NCI-H1930 (cell line): ENCODE results near the gene HNRNPD.
"Not testable (repeated sequence)": the region's sequence is repeated elsewhere in the genome, so short reads cannot be mapped to it uniquely, and the experiment has no call there.

Source experiments
- DNase-seq, 2 experiments: peaks; one replicate each; lab custom pipeline; 2025; lab: John Stamatoyannopoulos, UW

Gene HNRNPD

GRCh38 chr4:82373816-82374625 is at the start of gene HNRNPD:
Gene HNRNPD, minus strand, starts transcription at chr4:82373991. Its CDS starts 313 bp downstream, at chr4:82373678.
- DNase-seq, result peak; percentile 99

GRCh38 chr4:82422616-82423015 is 48.8 kb upstream of the HNRNPD start:
- DNase-seq, result no peak

- DNase-seq, result no peak
Measured at GRCh38 chr4:82421796-82422560, 48.2 kb upstream of the HNRNPD start.

GRCh38 chr4:82419451-82419850 is 45.7 kb upstream of the HNRNPD start:
- no peak for DNase-seq

GRCh38 chr4:82415922-82416365 is 42.2 kb upstream of the HNRNPD start:
- DNase-seq, result no peak

GRCh38 chr4:82415061-82415460 is 41.3 kb upstream of the HNRNPD start:
- DNase-seq, result not testable (repeated sequence)

GRCh38 chr4:82403725-82404124 is 29.9 kb upstream of the HNRNPD start:
- no peak for DNase-seq

GRCh38 chr4:82402196-82402775 is 28.5 kb upstream of the HNRNPD start:
- DNase-seq, result no peak

- DNase-seq, result no peak
Measured at GRCh38 chr4:82401600-82401999, 27.8 kb upstream of the HNRNPD start.

- no peak for DNase-seq
Measured at GRCh38 chr4:82398263-82398662, 24.5 kb upstream of the HNRNPD start.

GRCh38 chr4:82397527-82397926 is 23.7 kb upstream of the HNRNPD start:
- no peak for DNase-seq

GRCh38 chr4:82394896-82395295 is 21.1 kb upstream of the HNRNPD start:
- no peak for DNase-seq

GRCh38 chr4:82390061-82390460 is 16.3 kb upstream of the HNRNPD start:
- DNase-seq, result not testable (repeated sequence)

- no peak for DNase-seq
Measured at GRCh38 chr4:82388405-82388804, 14.6 kb upstream of the HNRNPD start.

- DNase-seq, result not testable (repeated sequence)
Measured at GRCh38 chr4:82386312-82386711, 12.5 kb upstream of the HNRNPD start.

GRCh38 chr4:82382751-82383150 is 9.0 kb upstream of the HNRNPD start:
- DNase-seq, result no peak

- DNase-seq, result no peak
Measured at GRCh38 chr4:82381661-82382296, 8.0 kb upstream of the HNRNPD start.

GRCh38 chr4:82381235-82381634 is 7.4 kb upstream of the HNRNPD start:
- no peak for DNase-seq

- DNase-seq, result no peak
Measured at GRCh38 chr4:82380831-82381230, 7.0 kb upstream of the HNRNPD start.

GRCh38 chr4:82380344-82380743 is 6.6 kb upstream of the HNRNPD start:
- DNase-seq, result no peak

- DNase-seq, result no peak
Measured at GRCh38 chr4:82376109-82376508, 2.3 kb upstream of the HNRNPD start.

GRCh38 chr4:82373486-82373815 is 340 bp downstream of the HNRNPD start:
- DNase-seq, result no peak
